ENCODE measurements around the gene HOXC13. TPM values are rescaled to one million over a fixed set of nuclear protein-coding genes. Genes with fewer than 3 reads are reported as not detected.

Gene HOXC13
- total RNA-seq, 1 donor from 2014 or later = not detected

GRCh38 chr12:53956251-53956887, 17.7 kb downstream of the HOXC13 start:
- Histone ChIP-seq H3K79me2 (ENCODE audit: insufficient read depth, low read length) (no peaks in the 10 kb centered on the region), H3K27ac (ENCODE audit: low read depth, low read length) (no peak overlapping the region), H3K4me1 (ENCODE audit: insufficient read depth, low read length) (no peaks in the 10 kb centered on the region), H3K4me2 (ENCODE audit: low read length) (no peak overlapping the region), H2AFZ (ENCODE audit: low read depth, low read length) (no peak overlapping the region), H3K9ac (ENCODE audit: low read length) (no peak overlapping the region), H3K4me3 (ENCODE audit: insufficient read depth, low read depth, low read length) (no peak overlapping the region), H3K9me3 (ENCODE audit: insufficient read depth, low read depth, low read length) (peaks cover 7% of the 10 kb centered on the region), H3K27me3 (ENCODE audit: insufficient read depth, low read length) (peaks cover 92% of the 10 kb centered on the region), H4K20me1 (ENCODE audit: insufficient read depth, low read length) (peaks cover 4% of the 10 kb centered on the region), H3K36me3 (ENCODE audit: insufficient read depth, low read length) (no peaks in the 10 kb centered on the region)
- H3K4me1 Mint-ChIP-seq (ENCODE audit: low read depth, unreplicated experiment) = no peaks in the 10 kb centered on the region
- DNase-seq (ENCODE audit: low read depth) = no peak
- no peak overlapping the region for H3K4me3 Mint-ChIP-seq (ENCODE audit: unreplicated experiment)
- no peak for FAIRE-seq
- H3K27me3 Mint-ChIP-seq (ENCODE audit: low read depth, unreplicated experiment) = peaks cover 84% of the 10 kb centered on the region
- peaks cover 31% of the 10 kb centered on the region for H3K9me3 Mint-ChIP-seq (ENCODE audit: unreplicated experiment)
- peak overlapping the region; percentile 69 for H3K27ac Mint-ChIP-seq (ENCODE audit: unreplicated experiment)
- TF ChIP-seq CTCF (IDR thresholded peaks at IDR 0.05; ENCODE audit: insufficient read depth, low read depth, low read length) = no peak
- TF ChIP-seq EZH2 (IDR thresholded peaks at IDR 0.05; ENCODE audit: insufficient read depth, low read length) = no peak
- peaks cover 4% of the 10 kb centered on the region for H3K36me3 Mint-ChIP-seq (ENCODE audit: low read depth, unreplicated experiment)

- Histone ChIP-seq H3K36me3 (ENCODE audit: insufficient read depth, low read length) (no peaks in the 10 kb centered on the region), H3K9ac (ENCODE audit: low read length) (no peak overlapping the region), H4K20me1 (ENCODE audit: insufficient read depth, low read length) (peaks cover 4% of the 10 kb centered on the region), H2AFZ (ENCODE audit: low read depth, low read length) (no peak overlapping the region), H3K4me1 (ENCODE audit: insufficient read depth, low read length) (no peaks in the 10 kb centered on the region), H3K79me2 (ENCODE audit: insufficient read depth, low read length) (no peaks in the 10 kb centered on the region), H3K27me3 (ENCODE audit: insufficient read depth, low read length) (peaks cover 92% of the 10 kb centered on the region), H3K4me2 (ENCODE audit: low read length) (no peak overlapping the region), H3K4me3 (ENCODE audit: insufficient read depth, low read depth, low read length) (no peak overlapping the region), H3K27ac (ENCODE audit: low read depth, low read length) (no peak overlapping the region), H3K9me3 (ENCODE audit: insufficient read depth, low read depth, low read length) (peaks cover 7% of the 10 kb centered on the region)
- no peak for TF ChIP-seq CTCF (IDR thresholded peaks at IDR 0.05; ENCODE audit: insufficient read depth, low read depth, low read length)
- TF ChIP-seq EZH2 (IDR thresholded peaks at IDR 0.05; ENCODE audit: insufficient read depth, low read length) = peak; percentile 38
- no peak overlapping the region for H3K27ac Mint-ChIP-seq (ENCODE audit: unreplicated experiment)
- H3K4me3 Mint-ChIP-seq (ENCODE audit: unreplicated experiment) = no peak overlapping the region
- no peak for DNase-seq (ENCODE audit: low read depth)
- no peak for FAIRE-seq
- peaks cover 34% of the 10 kb centered on the region for H3K9me3 Mint-ChIP-seq (ENCODE audit: unreplicated experiment)
- peaks cover 84% of the 10 kb centered on the region for H3K27me3 Mint-ChIP-seq (ENCODE audit: low read depth, unreplicated experiment)
- H3K4me1 Mint-ChIP-seq (ENCODE audit: low read depth, unreplicated experiment) = no peaks in the 10 kb centered on the region
- H3K36me3 Mint-ChIP-seq (ENCODE audit: low read depth, unreplicated experiment) = peaks cover 4% of the 10 kb centered on the region
These were observed 18.4 kb downstream of the HOXC13 start for GRCh38 chr12:53956914-53957536.

GRCh38 chr12:53958128-53958527, 19.5 kb downstream of the HOXC13 start:
- H3K36me3 ChIP-seq (ENCODE audit: insufficient read depth, low read length) = no peaks in the 10 kb centered on the region
- Mint-ChIP-seq H3K27ac (ENCODE audit: unreplicated experiment) (peak overlapping the region; percentile 27), H3K9me3 (ENCODE audit: unreplicated experiment) (peaks cover 33% of the 10 kb centered on the region), H3K27me3 (ENCODE audit: low read depth, unreplicated experiment) (peaks cover 82% of the 10 kb centered on the region), H3K36me3 (ENCODE audit: low read depth, unreplicated experiment) (peaks cover 4% of the 10 kb centered on the region), H3K4me3 (ENCODE audit: unreplicated experiment) (no peak overlapping the region), H3K4me1 (ENCODE audit: low read depth, unreplicated experiment) (no peaks in the 10 kb centered on the region)
- no peaks in the 10 kb centered on the region for H3K79me2 ChIP-seq (ENCODE audit: insufficient read depth, low read length)
- H3K4me3 ChIP-seq (ENCODE audit: insufficient read depth, low read depth, low read length) = no peak overlapping the region
- H3K9ac ChIP-seq (ENCODE audit: low read length) = no peak overlapping the region
- no peak overlapping the region for H3K27ac ChIP-seq (ENCODE audit: low read depth, low read length)
- H3K4me2 ChIP-seq (ENCODE audit: low read length) = no peak overlapping the region
- TF ChIP-seq EZH2 (IDR thresholded peaks at IDR 0.05; ENCODE audit: insufficient read depth, low read length) (no peak), CTCF (IDR thresholded peaks at IDR 0.05; ENCODE audit: insufficient read depth, low read depth, low read length) (no peak)
- no peaks in the 10 kb centered on the region for H4K20me1 ChIP-seq (ENCODE audit: insufficient read depth, low read length)
- DNase-seq (ENCODE audit: low read depth) (no peak), FAIRE-seq (no peak)
- H3K9me3 ChIP-seq (ENCODE audit: insufficient read depth, low read depth, low read length) = peaks cover 7% of the 10 kb centered on the region
- no peak overlapping the region for H2AFZ ChIP-seq (ENCODE audit: low read depth, low read length)
- H3K27me3 ChIP-seq (ENCODE audit: insufficient read depth, low read length) = peaks cover 92% of the 10 kb centered on the region
- no peaks in the 10 kb centered on the region for H3K4me1 ChIP-seq (ENCODE audit: insufficient read depth, low read length)
